Gastrocnemius medialis (tissue), 4 donors: ENCODE measurements around the gene KRTAP17-1.

Experiments used
- POLR2A ChIP-seq, 2 donors: fragments of 450-650 bp; IDR thresholded peaks; one replicate each; pipeline ENCODE4 v1.6.1; 2017; ENCODE audit warnings: antibody characterized with exemption in 2 of 2, mild to moderate bottlenecking in 2 of 2, moderate library complexity in 2 of 2
- TF ChIP-seq, protein P1 (sequence below), 5 experiments: fragments of 450-650 bp in 3 of 5; fragments of 200-600 bp in 2 of 5; sonication (generic) in 2 of 5; IDR thresholded peaks in 4 of 5; conservative IDR thresholded peaks in 1 of 5; 1 replicate in 4 of 5; 2 replicates in 1 of 5; pipeline ENCODE4 v1.5.1; 2016 to 2019; ENCODE audit warnings: antibody characterized with exemption in 5 of 5, mild to moderate bottlenecking in 3 of 5, moderate library complexity in 3 of 5

- TF ChIP-seq, protein P1, sequence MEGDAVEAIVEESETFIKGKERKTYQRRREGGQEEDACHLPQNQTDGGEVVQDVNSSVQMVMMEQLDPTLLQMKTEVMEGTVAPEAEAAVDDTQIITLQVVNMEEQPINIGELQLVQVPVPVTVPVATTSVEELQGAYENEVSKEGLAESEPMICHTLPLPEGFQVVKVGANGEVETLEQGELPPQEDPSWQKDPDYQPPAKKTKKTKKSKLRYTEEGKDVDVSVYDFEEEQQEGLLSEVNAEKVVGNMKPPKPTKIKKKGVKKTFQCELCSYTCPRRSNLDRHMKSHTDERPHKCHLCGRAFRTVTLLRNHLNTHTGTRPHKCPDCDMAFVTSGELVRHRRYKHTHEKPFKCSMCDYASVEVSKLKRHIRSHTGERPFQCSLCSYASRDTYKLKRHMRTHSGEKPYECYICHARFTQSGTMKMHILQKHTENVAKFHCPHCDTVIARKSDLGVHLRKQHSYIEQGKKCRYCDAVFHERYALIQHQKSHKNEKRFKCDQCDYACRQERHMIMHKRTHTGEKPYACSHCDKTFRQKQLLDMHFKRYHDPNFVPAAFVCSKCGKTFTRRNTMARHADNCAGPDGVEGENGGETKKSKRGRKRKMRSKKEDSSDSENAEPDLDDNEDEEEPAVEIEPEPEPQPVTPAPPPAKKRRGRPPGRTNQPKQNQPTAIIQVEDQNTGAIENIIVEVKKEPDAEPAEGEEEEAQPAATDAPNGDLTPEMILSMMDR (IDR thresholded peaks at IDR 0.05 in 4 of 5, conservative IDR thresholded peaks at IDR 0.05 in 1 of 5): no peak
- no peak for TF ChIP-seq POLR2A (IDR thresholded peaks at IDR 0.05)
These were observed 7.9 kb downstream of the KRTAP17-1 start for GRCh38 chr17:41307647-41308046.
